Heart left ventricle (tissue), 13 donors: Measurements from ENCODE around the gene TBX2.

ENCODE experiments used
- CTCF ChIP-seq, 12 donors: fragments of 200-600 bp; sonication (generic) in 4 of 12; IDR thresholded peaks; one replicate each; pipeline versions ENCODE4 v1.5.0 to v1.8.0; 2018 to 2022; ENCODE audit warnings: antibody characterized with exemption in 12 of 12, mild to moderate bottlenecking in 5 of 12
- POLR2A ChIP-seq, 2 donors: fragments of 450-650 bp; IDR thresholded peaks; one replicate each; pipeline ENCODE4 v1.6.1; 2017; ENCODE audit warnings: antibody characterized with exemption in 2 of 2, mild to moderate bottlenecking in 2 of 2, moderate library complexity in 2 of 2
- donor health status: ischemic (EF 13 %, LVEDD 7.1; RV severe dilation, severe dysfunction).
- donor health status: DM: no; HTN: yes; CAD: no.
- donor health status: DM: no; HTN: no; CAD: no.
- donor health status: ischemic (EF 25% LVEDD 6.9; RV normal size, moderate dysfunction).
- donor health status: ischemic (EF 25% LVEDD 5.7; RV mildly dilated, moderate dysfunction).
- donor health status: ischemic (EF 35%, LVEDD 5.7; RV mildly dilated, moderate dysfunction).
- donor health status: nonischemic (EF 11% LVEDD 7.7; RV severe dilation, severe dysfunction).
- donor health status: DM: yes; HTN: yes; CAD: no.
- donor health status: PGD.
- donor health status: ischemic (EF 29% LVEDD 5.4; RV normal size, mild dysfunction).
- donor health status: nonischemic (EF 23%, LVEDD 6.1; RV moderate dilation, normal function).

DNA sequence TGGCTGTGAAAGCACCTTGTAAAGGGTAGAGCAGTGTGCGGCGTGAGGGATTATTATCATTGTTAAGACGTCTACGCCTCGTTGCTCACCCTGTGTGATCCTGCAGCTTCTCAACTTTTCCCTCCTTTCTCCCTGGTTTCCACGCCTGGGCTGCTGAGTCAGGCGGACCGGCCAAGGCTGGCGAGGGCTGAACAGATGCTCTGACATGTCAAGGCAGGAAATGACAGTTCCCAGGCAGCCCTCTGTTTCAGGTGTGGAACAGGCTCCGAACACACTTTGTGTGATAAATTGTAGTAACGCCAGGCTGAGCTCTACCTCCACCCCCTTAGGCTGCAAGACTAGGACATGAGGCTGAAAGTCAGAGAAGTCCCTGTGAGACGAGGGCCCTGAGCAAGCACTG lies 46.0 kb upstream of the TBX2 start:
- TF ChIP-seq CTCF (IDR thresholded peaks at IDR 0.05) (no peak), POLR2A (IDR thresholded peaks at IDR 0.05) (no peak)
